NCI-H1694 treated with DMSO at 0.1 percent for 48 hours (cell line): Measurements from ENCODE around the gene PADI2.

Experiments
- DNase-seq: peaks from one replicate; lab custom pipeline; 2025; lab: John Stamatoyannopoulos, UW

Gene PADI2

DNA sequence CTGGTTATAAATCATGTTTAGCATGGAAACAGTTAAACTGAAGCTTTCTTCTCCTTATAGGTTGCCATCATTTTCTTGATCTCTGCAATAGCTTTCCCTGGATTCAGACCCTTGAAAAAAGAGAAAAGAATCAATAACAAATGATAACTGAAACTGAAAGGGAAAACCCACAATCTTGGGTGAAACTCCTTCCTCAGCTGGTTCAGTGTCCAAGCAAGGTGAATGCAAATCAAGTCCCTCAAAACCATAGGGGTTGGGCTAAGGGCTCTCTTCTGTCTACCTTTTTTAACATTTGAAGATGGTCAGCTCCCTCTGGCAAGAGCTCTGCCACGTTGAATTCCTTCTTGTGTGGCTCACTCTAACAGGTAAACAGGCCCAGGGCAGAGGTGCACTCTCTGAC is 100.4 kb downstream of the PADI2 start:
- DNase-seq = no peak

DNA sequence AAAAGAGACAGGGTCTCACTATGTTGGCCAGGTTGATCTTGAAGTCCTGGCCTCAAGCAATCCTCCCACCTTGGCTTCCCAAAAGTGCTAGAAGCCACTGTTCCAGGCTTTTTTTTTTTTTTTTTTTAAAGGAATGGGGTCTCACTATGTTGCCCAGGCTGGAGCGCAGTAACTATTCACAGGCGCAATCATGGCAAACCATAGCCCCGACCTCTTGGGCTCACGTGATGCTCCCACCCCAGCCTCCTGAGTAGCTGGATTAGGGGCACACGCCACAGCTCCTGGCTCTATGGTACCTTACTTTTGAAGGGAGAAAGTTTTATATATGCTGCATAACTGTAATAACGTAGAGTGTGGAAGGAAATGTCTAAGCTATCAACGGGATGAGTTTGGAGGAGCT is 101.8 kb downstream of the PADI2 start:
- DNase-seq = no peak
